A673 (cell line): ENCODE results near the gene EPS15.

Experiments
- CTCF ChIP-seq: fragments of 300-800, 200-600 bp; sonication (generic); conservative IDR thresholded peaks from 2 replicates; pipeline ENCODE4 v1.5.1; 2017; ENCODE audit warnings: low read depth, mild to moderate bottlenecking, antibody characterized with exemption, low read length, moderate library complexity, mixed read lengths
- EZH2 ChIP-seq: fragments of 200-600 bp; sonication (generic); IDR thresholded peaks from 2 replicates; pipeline ENCODE4 v1.6.1; 2017; ENCODE audit warnings: borderline replicate concordance, low read depth, mild to moderate bottlenecking, mixed read lengths, antibody characterized with exemption, low read length; ENCODE audit not compliant: poor library complexity, severe bottlenecking

GRCh38 chr1:51326839-51327238 lies 192.2 kb downstream of the EPS15 start:
- TF ChIP-seq CTCF = no peak
- no peak for TF ChIP-seq EZH2
